Liver (tissue), 3 donors: ENCODE data around the gene OXNAD1.

ENCODE experiments used
- CTCF ChIP-seq: fragments of 150-350 bp; IDR thresholded peaks from 2 replicates; pipeline ENCODE4 v1.5.1; 2017; ENCODE audit warnings: improper control_type of control experiment, low read depth, low read length; ENCODE audit not compliant: missing input control
- EGR1 ChIP-seq, 2 donors: IDR thresholded peaks; 2 replicates each; pipeline ENCODE4 v1.6.1; 2016 to 2018; ENCODE audit warnings: antibody characterized with exemption in 2 of 2, low read depth in 2 of 2
- JUND ChIP-seq, 2 donors: IDR thresholded peaks; 2 replicates each; pipeline ENCODE4 v1.6.1; 2016; ENCODE audit warnings: antibody characterized with exemption in 2 of 2
- MAX ChIP-seq: IDR thresholded peaks from 2 replicates; pipeline ENCODE4 v1.6.1; 2016; ENCODE audit warnings: antibody characterized with exemption
- SP1 ChIP-seq: IDR thresholded peaks from 2 replicates; pipeline ENCODE4 v1.6.1; 2018; ENCODE audit warnings: antibody characterized with exemption, mild to moderate bottlenecking
- ZBTB33 ChIP-seq: IDR thresholded peaks from 2 replicates; pipeline ENCODE4 v1.6.1; 2016; ENCODE audit warnings: antibody characterized with exemption
- TF ChIP-seq, protein P1 (sequence below): IDR thresholded peaks from 2 replicates; pipeline ENCODE4 v1.6.1; 2016; ENCODE audit warnings: antibody characterized with exemption, mild to moderate bottlenecking
- TF ChIP-seq, protein P2 (sequence below): IDR thresholded peaks from 2 replicates; pipeline ENCODE4 v1.6.1; 2016; ENCODE audit warnings: antibody characterized with exemption
- donor health status: healthy.
- donor health status: healthy.

DNA sequence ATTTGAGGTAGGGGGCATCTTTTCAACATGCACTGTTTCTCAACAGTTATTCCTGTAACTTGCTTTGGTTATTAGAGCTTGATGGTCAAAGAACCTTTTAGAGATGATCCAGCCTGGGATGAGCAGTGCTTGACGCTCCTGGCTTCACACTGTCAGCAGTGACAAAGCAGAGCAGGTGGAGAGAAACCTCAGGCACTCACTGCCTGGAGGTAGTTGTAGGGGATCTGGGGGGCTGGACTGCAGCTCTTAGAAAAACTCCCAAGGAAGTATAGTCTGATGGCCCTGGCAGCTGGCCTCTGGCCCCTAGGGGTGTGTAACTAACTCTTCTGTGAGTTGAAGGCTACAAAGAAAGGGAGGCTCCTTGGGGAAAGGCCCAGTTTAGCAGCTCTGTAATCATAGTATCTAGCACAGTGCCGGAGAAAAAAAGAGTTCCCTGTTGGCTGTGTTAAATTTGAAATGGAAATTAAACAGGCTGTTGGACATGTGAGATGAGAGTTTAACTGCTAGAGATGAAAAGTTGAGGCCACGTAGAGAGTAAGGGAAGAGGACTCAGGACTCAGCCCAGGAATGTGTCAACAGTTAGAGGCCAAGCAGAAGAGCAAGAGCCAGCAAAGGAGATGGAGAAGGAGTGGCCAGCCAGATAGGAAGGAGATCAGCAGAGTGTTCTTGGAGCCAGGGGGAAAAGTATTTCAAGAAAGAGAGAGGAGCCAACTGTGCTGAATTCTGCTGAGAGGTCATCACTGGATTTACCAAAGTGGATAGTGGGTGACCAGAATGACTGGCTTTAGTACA, 14.2 kb downstream of the OXNAD1 start:
- TF ChIP-seq EGR1 (IDR thresholded peaks at IDR 0.05; ENCODE audit: low read depth in 2 of 2), result no peak
- TF ChIP-seq CTCF, result no peak
- TF ChIP-seq ZBTB33, result no peak
- no peak for TF ChIP-seq JUND (IDR thresholded peaks at IDR 0.05)
- TF ChIP-seq MAX, result no peak
- TF ChIP-seq, protein P1, sequence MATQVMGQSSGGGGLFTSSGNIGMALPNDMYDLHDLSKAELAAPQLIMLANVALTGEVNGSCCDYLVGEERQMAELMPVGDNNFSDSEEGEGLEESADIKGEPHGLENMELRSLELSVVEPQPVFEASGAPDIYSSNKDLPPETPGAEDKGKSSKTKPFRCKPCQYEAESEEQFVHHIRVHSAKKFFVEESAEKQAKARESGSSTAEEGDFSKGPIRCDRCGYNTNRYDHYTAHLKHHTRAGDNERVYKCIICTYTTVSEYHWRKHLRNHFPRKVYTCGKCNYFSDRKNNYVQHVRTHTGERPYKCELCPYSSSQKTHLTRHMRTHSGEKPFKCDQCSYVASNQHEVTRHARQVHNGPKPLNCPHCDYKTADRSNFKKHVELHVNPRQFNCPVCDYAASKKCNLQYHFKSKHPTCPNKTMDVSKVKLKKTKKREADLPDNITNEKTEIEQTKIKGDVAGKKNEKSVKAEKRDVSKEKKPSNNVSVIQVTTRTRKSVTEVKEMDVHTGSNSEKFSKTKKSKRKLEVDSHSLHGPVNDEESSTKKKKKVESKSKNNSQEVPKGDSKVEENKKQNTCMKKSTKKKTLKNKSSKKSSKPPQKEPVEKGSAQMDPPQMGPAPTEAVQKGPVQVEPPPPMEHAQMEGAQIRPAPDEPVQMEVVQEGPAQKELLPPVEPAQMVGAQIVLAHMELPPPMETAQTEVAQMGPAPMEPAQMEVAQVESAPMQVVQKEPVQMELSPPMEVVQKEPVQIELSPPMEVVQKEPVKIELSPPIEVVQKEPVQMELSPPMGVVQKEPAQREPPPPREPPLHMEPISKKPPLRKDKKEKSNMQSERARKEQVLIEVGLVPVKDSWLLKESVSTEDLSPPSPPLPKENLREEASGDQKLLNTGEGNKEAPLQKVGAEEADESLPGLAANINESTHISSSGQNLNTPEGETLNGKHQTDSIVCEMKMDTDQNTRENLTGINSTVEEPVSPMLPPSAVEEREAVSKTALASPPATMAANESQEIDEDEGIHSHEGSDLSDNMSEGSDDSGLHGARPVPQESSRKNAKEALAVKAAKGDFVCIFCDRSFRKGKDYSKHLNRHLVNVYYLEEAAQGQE, result no peak
- TF ChIP-seq, protein P2, sequence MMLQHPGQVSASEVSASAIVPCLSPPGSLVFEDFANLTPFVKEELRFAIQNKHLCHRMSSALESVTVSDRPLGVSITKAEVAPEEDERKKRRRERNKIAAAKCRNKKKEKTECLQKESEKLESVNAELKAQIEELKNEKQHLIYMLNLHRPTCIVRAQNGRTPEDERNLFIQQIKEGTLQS, result no peak
- TF ChIP-seq SP1, result no peak
